GM19438 (cell line): Measurements from ENCODE around the gene RBMS1.
"Not testable (repeated sequence)": the region's sequence is repeated elsewhere in the genome, so short reads cannot be mapped to it uniquely, and the experiment has no call there.

Experiments used
- ATAC-seq: cut with Tn5 transposase; IDR thresholded peaks from one replicate; pipeline ENCODE4 v1.9.1; 2021; ENCODE audit warnings: low read depth; ENCODE audit not compliant: unreplicated experiment

Gene RBMS1

GRCh38 chr2:160368988-160369930, 124.3 kb downstream of the RBMS1 start:
- no peak for ATAC-seq

- no peak for ATAC-seq
These were observed 125.7 kb downstream of the RBMS1 start for GRCh38 chr2:160367887-160368286.

- ATAC-seq = not testable (repeated sequence)
These were observed 126.5 kb downstream of the RBMS1 start for GRCh38 chr2:160367139-160367538.

- ATAC-seq = no peak
These were observed 127.1 kb downstream of the RBMS1 start for GRCh38 chr2:160366474-160366873.

- no peak for ATAC-seq
These were observed 127.8 kb downstream of the RBMS1 start for GRCh38 chr2:160365716-160366367.

GRCh38 chr2:160364364-160364763, 129.2 kb downstream of the RBMS1 start:
- ATAC-seq = no peak

GRCh38 chr2:160363961-160364360, 129.6 kb downstream of the RBMS1 start:
- ATAC-seq = no peak

GRCh38 chr2:160363055-160363454, 130.6 kb downstream of the RBMS1 start:
- ATAC-seq = no peak

GRCh38 chr2:160362541-160362940, 131.1 kb downstream of the RBMS1 start:
- no peak for ATAC-seq

GRCh38 chr2:160362018-160362417, 131.6 kb downstream of the RBMS1 start:
- no peak for ATAC-seq

GRCh38 chr2:160360089-160360757, 133.4 kb downstream of the RBMS1 start:
- no peak for ATAC-seq

GRCh38 chr2:160358046-160358445, 135.6 kb downstream of the RBMS1 start:
- ATAC-seq = no peak

GRCh38 chr2:160356485-160356884, 137.1 kb downstream of the RBMS1 start:
- no peak for ATAC-seq

GRCh38 chr2:160355080-160355479, 138.5 kb downstream of the RBMS1 start:
- ATAC-seq = no peak

- no peak for ATAC-seq
These were observed 138.9 kb downstream of the RBMS1 start for GRCh38 chr2:160354677-160355076.

GRCh38 chr2:160353813-160354212, 139.8 kb downstream of the RBMS1 start:
- no peak for ATAC-seq

- no peak for ATAC-seq
These were observed 140.4 kb downstream of the RBMS1 start for GRCh38 chr2:160353166-160353565.

GRCh38 chr2:160352500-160352899, 141.1 kb downstream of the RBMS1 start:
- ATAC-seq = no peak

GRCh38 chr2:160351956-160352355, 141.7 kb downstream of the RBMS1 start:
- ATAC-seq = no peak

GRCh38 chr2:160349306-160349705, 144.3 kb downstream of the RBMS1 start:
- no peak for ATAC-seq

GRCh38 chr2:160347269-160347863, 146.2 kb downstream of the RBMS1 start:
- ATAC-seq = no peak
